ENCODE results near the gene ITIH3.
A peak's percentile ranks its signal among the peaks of the same experiment; 100 is the strongest.

- peak; percentile 87 for TF ChIP-seq CTCF (IDR thresholded peaks at IDR 0.05; ENCODE audit: low read depth, low read length, poor library complexity, severe bottlenecking)
- TF ChIP-seq EZH2phosphoT487 (IDR thresholded peaks at IDR 0.05; ENCODE audit: borderline replicate concordance, low read length), result no peak
Observed at GRCh38 chr3:52820736-52821135, 26.1 kb downstream of the ITIH3 start.

All from DOHH2 (cell line).